Spleen (tissue), 13 donors: Measurements from ENCODE around the gene MYDGF. TPM values are rescaled to one million over a fixed set of nuclear protein-coding genes. Genes with fewer than 3 reads are reported as not detected.
A peak's percentile ranks its signal among the peaks of the same experiment; 100 is the strongest.

ENCODE experiments used
- DNase-seq: peaks from one replicate; pipeline ENCODE4 v3.0.0-alpha.2; 2020
- H3K27ac ChIP-seq, 8 donors: fragments of 200-600 bp; sonication (generic) in 7 of 8; 1 replicate in 4 of 8; 2 replicates in 4 of 8; pipeline versions ENCODE4 v1.5.0 to v1.8.0; 2016 to 2021; ENCODE audit warnings: inconsistent platforms in 4 of 8, mild to moderate bottlenecking in 4 of 8, moderate library complexity in 1 of 8
- H3K27me3 ChIP-seq, 7 donors: fragments of 200-600 bp; sonication (generic) in 6 of 7; replicated peaks in 1 of 7; 1 replicate in 4 of 7; 2 replicates in 3 of 7; pipeline versions ENCODE4 v1.5.0 to v1.8.0; 2016 to 2021; ENCODE audit warnings: inconsistent platforms in 3 of 7, mild to moderate bottlenecking in 1 of 7
- H3K36me3 ChIP-seq, 6 donors: fragments of 200-600 bp; sonication (generic) in 5 of 6; 1 replicate in 4 of 6; 2 replicates in 2 of 6; pipeline versions ENCODE4 v1.5.0 to v1.8.0; 2016 to 2021; ENCODE audit warnings: inconsistent platforms in 2 of 6
- H3K4me1 ChIP-seq, 6 donors: fragments of 200-600 bp; sonication (generic) in 5 of 6; 1 replicate in 3 of 6; 2 replicates in 3 of 6; pipeline versions ENCODE4 v1.5.0 to v1.8.0; 2016 to 2021; ENCODE audit warnings: inconsistent platforms in 3 of 6
- H3K4me3 ChIP-seq, 8 donors: fragments of 200-600 bp; sonication (generic) in 7 of 8; 1 replicate in 4 of 8; 2 replicates in 4 of 8; pipeline versions ENCODE4 v1.5.0 to v1.8.0; 2016 to 2021; ENCODE audit warnings: inconsistent platforms in 4 of 8, mild to moderate bottlenecking in 4 of 8, moderate library complexity in 2 of 8
- H3K9me3 ChIP-seq, 8 donors: fragments of 200-600 bp; sonication (generic) in 7 of 8; 1 replicate in 4 of 8; 2 replicates in 4 of 8; pipeline versions ENCODE4 v1.5.0 to v1.8.0; 2016 to 2021; ENCODE audit warnings: inconsistent platforms in 4 of 8
- POLR2A ChIP-seq, 3 donors: fragments of 450-650 bp; IDR thresholded peaks; one replicate each; pipeline ENCODE4 v1.5.1; 2017; ENCODE audit warnings: antibody characterized with exemption in 3 of 3, mild to moderate bottlenecking in 1 of 3
- POLR2AphosphoS5 ChIP-seq, 3 donors: sonication (generic); formaldehyde crosslinking; IDR thresholded peaks; one replicate each; pipeline ENCODE4 v1.5.1; 2017; ENCODE audit warnings: antibody characterized with exemption in 3 of 3
- WGBS, 5 donors: extraction: QIAGEN DNeasy Blood & Tissue Kit in 3 of 5; methylation state at CpG; one replicate each; pipeline versions ENCODE4 v1.1.5 to v1.1.7; 2013 to 2018; 5-methylcytosine and 5-hydroxymethylcytosine counted together
- intact Hi-C: fragments of 100-400 bp; cut with DNase I; formaldehyde crosslinking; loops from one replicate; pipeline ENCODE4 v1.15.0; 2023; ENCODE audit warnings: low total_unique reads
- long read RNA-seq, 2 donors: transcript quantifications; one replicate each; lab custom pipeline, GENCODE V29; 2026
- polyA plus RNA-seq, 3 donors: library from polyadenylated mRNA; stranded (reverse); fragments of 200-250 nt; gene quantifications; one replicate each; pipeline ENCODE4 v1.2.1, GENCODE V29; 2013
- total RNA-seq, 7 donors: library from RNA; depleted of rRNA in 3 of 7; stranded (reverse); fragments of >200 nt in 3 of 7; fragmentation: NEBNext Ultra II Directional in 4 of 7; extraction: Animal tissue kit (Norgen Biotek cat#: 25700) in 4 of 7; gene quantifications; one replicate each; pipeline versions ENCODE4 v1.1.0 to v1.2.1, GENCODE V29; 2016 to 2021
- TF ChIP-seq, protein P1 (sequence below), 11 experiments: fragments of 200-600 bp in 7 of 11; fragments of 450-650 bp in 4 of 11; sonication (generic) in 4 of 11; IDR thresholded peaks in 8 of 11; conservative IDR thresholded peaks in 3 of 11; 1 replicate in 7 of 11; 2 replicates in 4 of 11; pipeline versions ENCODE4 v1.4.0 to v1.8.0; 2016 to 2021; ENCODE audit warnings: antibody characterized with exemption in 11 of 11, inconsistent platforms in 4 of 11, mild to moderate bottlenecking in 1 of 11
- donor health status: healthy with polysubstance abuse.
- donor health status: DM: no; HTN: no; CAD: no; lungs with moderate emphysema.
- donor health status: DM: no; HTN: no; CAD: no.
- donor health status: Bipolar disorder and iron deficiency.
- donor health status: healthy.
- donor health status: DM: no; HTN: no; CAD: no.
- donor health status: DM: yes; HTN: yes; CAD: no.

The MYDGF gene
- total RNA-seq (100 to 1,000 TPM in 1 of 7 donors, 10 to 100 TPM in 6; 39.7 to 100 (median 66.3) TPM), polyA plus RNA-seq (10 to 100 TPM; 39.0 to 72.5 (median 62.6) TPM)
- long read RNA-seq, donor 1, transcript MYDGF-201 (6 exons, 1,018 nt): major isoform, 74 of 87 reads
- long read RNA-seq, donor 1, partial matches to known transcripts: 12 of 87 reads
- long read RNA-seq, donor 1, other reads (novel, unspliced or antisense): 0 of 87 reads
- long read RNA-seq, donor 2, transcript MYDGF-201 (6 exons, 1,018 nt): major isoform, 82 of 111 reads
- long read RNA-seq, donor 2, partial matches to known transcripts: 28 of 111 reads
- long read RNA-seq, donor 2, other reads (novel, unspliced or antisense): 0 of 111 reads

DNA sequence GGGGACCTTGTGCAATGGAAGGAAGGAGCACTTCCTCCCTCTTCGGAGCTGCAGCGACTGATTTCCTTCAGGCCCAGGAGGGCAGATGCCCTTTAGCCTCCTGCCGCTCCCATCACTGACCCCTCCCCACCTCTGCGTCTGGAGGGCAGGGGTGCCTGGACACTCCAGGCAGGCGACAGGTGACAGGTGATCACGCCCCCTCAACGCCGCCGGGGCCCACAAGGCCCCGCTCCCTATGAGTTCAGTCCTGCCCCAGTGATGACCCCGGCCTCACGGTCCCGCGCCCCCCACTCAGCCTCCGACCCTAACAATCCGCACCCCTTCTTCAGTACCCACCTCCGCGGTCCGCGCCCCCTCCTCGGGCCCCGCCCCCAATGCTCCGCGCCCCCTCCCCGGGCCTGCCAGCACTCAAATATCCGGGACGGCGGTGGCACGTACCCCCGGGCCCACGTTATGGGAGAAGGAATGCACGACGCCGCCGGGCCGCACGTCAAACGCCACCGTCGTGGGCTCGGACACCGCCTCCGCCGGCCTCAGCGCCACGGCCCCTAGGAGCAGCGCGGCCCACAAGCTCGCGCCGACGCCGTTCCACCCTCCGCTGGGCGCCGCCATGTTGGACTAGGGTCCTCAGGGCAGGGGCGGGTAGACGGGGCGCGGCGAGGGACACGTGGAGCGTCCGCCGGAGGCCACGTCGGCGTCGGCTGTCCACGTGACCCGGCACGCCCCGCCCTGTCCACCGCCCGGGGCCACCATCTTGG lies at the start of gene MYDGF:
MYDGF (minus strand) TSS at position 620 of the 758 bp plus-strand sequence; CDS start at position 612, 8 bp downstream.
- no peak for TF ChIP-seq POLR2A (IDR thresholded peaks at IDR 0.05)
- peak; percentile 88 to 92 (median 91) for TF ChIP-seq POLR2AphosphoS5 (IDR thresholded peaks at IDR 0.05)
- H3K4me1 ChIP-seq: peaks cover 14 to 51% (median 28%) of the 10 kb centered on the region in 6 donors
- no peaks in the 10 kb centered on the region for H3K27me3 ChIP-seq
- H3K27ac ChIP-seq: peak within 1 kb of the TSS; percentile 30 to 90 (median 80)
- peak within 1 kb of the TSS; percentile 63 to 100 (median 90) for H3K4me3 ChIP-seq
- intact Hi-C loops: no loop called here
- peak; percentile 98 for DNase-seq
- no peaks in the 10 kb centered on the region for H3K9me3 ChIP-seq
- peaks cover 0 to 52% (median 30%) of the 10 kb centered on the region in 6 donors for H3K36me3 ChIP-seq
- WGBS, 5 donors: 0 to 2% (median 1%) methylated on average over 17 to 75 of the region's 75 CpGs

GRCh38 chr19:4719499-4719866 lies 49.3 kb upstream of the MYDGF start:
- Histone ChIP-seq H3K4me3 (no peak overlapping the region), H3K27me3 (no peaks in the 10 kb centered on the region), H3K4me1 (peaks cover 19 to 77% (median 65%) of the 10 kb centered on the region in 6 donors), H3K27ac (no peak overlapping the region), H3K9me3 (no peaks in the 10 kb centered on the region), H3K36me3 (peaks cover 0 to 77% (median 65%) of the 10 kb centered on the region in 6 donors)
- intact Hi-C loops: no loop called here
- DNase-seq: no peak
- TF ChIP-seq, protein P1, sequence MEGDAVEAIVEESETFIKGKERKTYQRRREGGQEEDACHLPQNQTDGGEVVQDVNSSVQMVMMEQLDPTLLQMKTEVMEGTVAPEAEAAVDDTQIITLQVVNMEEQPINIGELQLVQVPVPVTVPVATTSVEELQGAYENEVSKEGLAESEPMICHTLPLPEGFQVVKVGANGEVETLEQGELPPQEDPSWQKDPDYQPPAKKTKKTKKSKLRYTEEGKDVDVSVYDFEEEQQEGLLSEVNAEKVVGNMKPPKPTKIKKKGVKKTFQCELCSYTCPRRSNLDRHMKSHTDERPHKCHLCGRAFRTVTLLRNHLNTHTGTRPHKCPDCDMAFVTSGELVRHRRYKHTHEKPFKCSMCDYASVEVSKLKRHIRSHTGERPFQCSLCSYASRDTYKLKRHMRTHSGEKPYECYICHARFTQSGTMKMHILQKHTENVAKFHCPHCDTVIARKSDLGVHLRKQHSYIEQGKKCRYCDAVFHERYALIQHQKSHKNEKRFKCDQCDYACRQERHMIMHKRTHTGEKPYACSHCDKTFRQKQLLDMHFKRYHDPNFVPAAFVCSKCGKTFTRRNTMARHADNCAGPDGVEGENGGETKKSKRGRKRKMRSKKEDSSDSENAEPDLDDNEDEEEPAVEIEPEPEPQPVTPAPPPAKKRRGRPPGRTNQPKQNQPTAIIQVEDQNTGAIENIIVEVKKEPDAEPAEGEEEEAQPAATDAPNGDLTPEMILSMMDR (IDR thresholded peaks at IDR 0.05 in 8 of 11, conservative IDR thresholded peaks at IDR 0.05 in 3 of 11): no peak
- TF ChIP-seq POLR2A (IDR thresholded peaks at IDR 0.05) (no peak), POLR2AphosphoS5 (IDR thresholded peaks at IDR 0.05) (no peak)
- WGBS, 5 donors: 80 to 93% (median 89%) methylated on average over 11 of the region's 11 CpGs

DNA sequence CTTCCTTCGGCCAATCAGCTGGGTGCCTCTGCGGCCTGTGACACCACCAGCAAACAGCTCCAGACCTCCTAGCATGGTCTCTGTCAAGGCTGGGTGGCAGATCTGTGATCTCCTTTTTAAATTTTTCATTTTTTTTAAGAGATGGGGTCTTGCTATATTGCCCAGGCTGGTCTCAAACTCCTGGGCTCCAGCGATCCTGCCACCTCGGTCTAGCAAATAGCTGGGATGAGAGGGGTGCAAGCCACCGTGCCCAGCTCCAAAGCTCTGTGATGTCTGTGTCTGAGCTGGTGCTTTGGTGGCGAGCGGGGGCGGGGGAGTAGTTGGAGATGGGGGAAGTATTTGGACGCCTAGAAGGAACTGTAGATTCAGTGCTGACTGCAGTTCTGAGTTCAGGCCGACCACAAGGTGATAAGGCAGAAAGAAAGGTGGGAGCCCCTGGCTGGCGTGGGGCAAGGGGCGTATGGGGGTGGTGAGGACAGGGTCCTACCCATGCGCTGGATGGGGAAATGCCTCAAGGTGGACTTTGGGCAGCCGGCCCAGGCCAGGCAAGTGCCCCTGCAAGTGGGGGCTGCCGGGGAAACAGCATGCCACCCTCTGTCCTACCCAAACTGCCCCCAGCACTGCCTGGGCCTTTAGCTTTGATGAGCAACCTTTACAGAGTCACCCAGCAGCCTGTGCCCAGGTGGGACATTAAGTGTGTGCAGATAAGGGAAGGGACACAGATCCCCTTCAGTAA lies 48.0 kb upstream of the MYDGF start:
- no peak for DNase-seq

More for the DNA sequence above, 48.0 kb upstream of the MYDGF start:
- H3K4me3 ChIP-seq: no peak overlapping the region
- H3K9me3 ChIP-seq: no peaks in the 10 kb centered on the region
- peak overlapping the region in 1 of 8 donors; percentile 23 for H3K27ac ChIP-seq
- H3K36me3 ChIP-seq: peaks cover 5 to 91% (median 78%) of the 10 kb centered on the region in 6 donors
- H3K27me3 ChIP-seq: no peaks in the 10 kb centered on the region
- whole genome bisulfite sequencing, 5 donors: 87 to 94% (median 92%) methylated on average over 14 to 15 of the region's 15 CpGs
- peaks cover 19 to 85% (median 73%) of the 10 kb centered on the region in 6 donors for H3K4me1 ChIP-seq
- TF ChIP-seq POLR2A (IDR thresholded peaks at IDR 0.05): no peak
- TF ChIP-seq POLR2AphosphoS5 (IDR thresholded peaks at IDR 0.05): peak in 1 of 3 donors; percentile 26
- TF ChIP-seq, protein P1 (IDR thresholded peaks at IDR 0.05 in 8 of 11, conservative IDR thresholded peaks at IDR 0.05 in 3 of 11): no peak
- intact Hi-C loops: no loop called here
